Neural progenitor cell (in vitro differentiated cells): ENCODE data around the gene MINDY4.

Experiments used
- EZH2 ChIP-seq: fragments of 200-600 bp; sonication (generic); IDR thresholded peaks from 2 replicates; pipeline ENCODE4 v1.6.1; 2017; ENCODE audit warnings: antibody characterized with exemption, mild to moderate bottlenecking, moderate library complexity
- TF ChIP-seq, protein P1 (sequence below): fragments of 200-600 bp; sonication (generic); IDR thresholded peaks from 2 replicates; pipeline ENCODE4 v1.5.1; 2017; ENCODE audit warnings: antibody characterized with exemption, mild to moderate bottlenecking

DNA sequence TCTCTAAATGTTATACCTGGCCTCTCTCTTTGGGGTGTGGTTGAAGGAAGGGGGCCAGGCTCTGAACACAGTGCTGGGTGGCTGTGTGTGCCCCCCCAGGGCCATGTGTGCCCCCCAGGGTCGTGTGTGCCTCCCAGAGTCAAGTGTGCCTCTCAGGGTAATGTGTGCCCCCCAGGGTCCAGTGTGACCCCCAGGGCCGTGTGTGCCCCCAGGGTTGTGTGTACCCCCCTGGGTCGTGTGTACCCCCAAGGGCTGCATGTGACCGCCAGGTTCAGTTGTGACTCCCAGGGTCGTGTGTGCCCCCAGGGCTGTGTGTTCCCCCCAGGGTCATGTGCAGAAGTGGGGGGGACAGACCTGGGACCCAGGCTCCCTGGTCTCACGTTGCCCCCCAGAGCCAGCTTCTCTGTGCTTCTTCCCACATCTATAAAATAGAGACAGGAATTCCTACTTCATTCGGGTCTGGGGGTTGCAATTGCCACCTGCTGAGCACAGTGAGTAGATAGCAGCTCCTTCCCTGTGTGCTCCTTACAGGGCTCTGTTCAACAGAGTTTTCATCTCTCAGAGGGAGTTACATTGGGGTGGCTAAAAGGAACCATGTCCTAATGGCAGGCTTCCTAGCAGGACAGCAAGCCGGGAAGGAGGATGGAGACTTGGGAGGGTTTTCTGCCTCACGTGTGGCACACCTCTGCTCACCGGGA lies 99.8 kb downstream of the MINDY4 start:
- TF ChIP-seq, protein P1, sequence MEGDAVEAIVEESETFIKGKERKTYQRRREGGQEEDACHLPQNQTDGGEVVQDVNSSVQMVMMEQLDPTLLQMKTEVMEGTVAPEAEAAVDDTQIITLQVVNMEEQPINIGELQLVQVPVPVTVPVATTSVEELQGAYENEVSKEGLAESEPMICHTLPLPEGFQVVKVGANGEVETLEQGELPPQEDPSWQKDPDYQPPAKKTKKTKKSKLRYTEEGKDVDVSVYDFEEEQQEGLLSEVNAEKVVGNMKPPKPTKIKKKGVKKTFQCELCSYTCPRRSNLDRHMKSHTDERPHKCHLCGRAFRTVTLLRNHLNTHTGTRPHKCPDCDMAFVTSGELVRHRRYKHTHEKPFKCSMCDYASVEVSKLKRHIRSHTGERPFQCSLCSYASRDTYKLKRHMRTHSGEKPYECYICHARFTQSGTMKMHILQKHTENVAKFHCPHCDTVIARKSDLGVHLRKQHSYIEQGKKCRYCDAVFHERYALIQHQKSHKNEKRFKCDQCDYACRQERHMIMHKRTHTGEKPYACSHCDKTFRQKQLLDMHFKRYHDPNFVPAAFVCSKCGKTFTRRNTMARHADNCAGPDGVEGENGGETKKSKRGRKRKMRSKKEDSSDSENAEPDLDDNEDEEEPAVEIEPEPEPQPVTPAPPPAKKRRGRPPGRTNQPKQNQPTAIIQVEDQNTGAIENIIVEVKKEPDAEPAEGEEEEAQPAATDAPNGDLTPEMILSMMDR, result no peak
- TF ChIP-seq EZH2, result no peak
